Neural crest cell (in vitro differentiated cells): ENCODE data around the gene KIAA1549. TPM values are rescaled to one million over a fixed set of nuclear protein-coding genes. Genes with fewer than 3 reads are reported as not detected.
"Not testable (repeated sequence)": the region's sequence is repeated elsewhere in the genome, so short reads cannot be mapped to it uniquely, and the experiment has no call there.

Experiments
- DNase-seq: peaks from one replicate; pipeline ENCODE4 v3.0.0; 2021; ENCODE audit warnings: low read depth, mixed read lengths, low spot score
- H3K27ac Mint-ChIP-seq: one replicate; pipeline ENCODE4 v1.8.0; 2021; ENCODE audit warnings: mild to moderate bottlenecking, mixed read lengths; ENCODE audit not compliant: unreplicated experiment
- H3K27me3 Mint-ChIP-seq: 2 replicates; pipeline ENCODE4 v1.8.0; 2021; ENCODE audit warnings: low read depth, mild to moderate bottlenecking, mixed read lengths
- H3K36me3 Mint-ChIP-seq: 2 replicates; pipeline ENCODE4 v1.8.0; 2021; ENCODE audit warnings: low read depth, mild to moderate bottlenecking, mixed read lengths
- H3K4me1 Mint-ChIP-seq: 2 replicates; pipeline ENCODE4 v1.8.0; 2021; ENCODE audit warnings: mixed read lengths
- H3K4me3 Mint-ChIP-seq: one replicate; pipeline ENCODE4 v1.8.0; 2021; ENCODE audit warnings: mild to moderate bottlenecking, mixed read lengths
- H3K9me3 Mint-ChIP-seq: 2 replicates; pipeline ENCODE4 v1.8.0; 2021; ENCODE audit warnings: mixed read lengths
- CTCF ChIP-seq: fragments of 200-600 bp; sonication (generic); conservative IDR thresholded peaks from 2 replicates; pipeline ENCODE4 v1.5.0; 2021; ENCODE audit warnings: antibody characterized with exemption, mild to moderate bottlenecking
- total RNA-seq: library from RNA; stranded (reverse); gene quantifications from 2 replicates; pipeline ENCODE4 v1.2.1, GENCODE V29; 2021

The KIAA1549 gene
- total RNA-seq, 1 donor from 2014 or later: 33.2 TPM

GRCh38 chr7:138816650-138817049 is 164.5 kb downstream of the KIAA1549 start:
- Mint-ChIP-seq H3K27me3 (no peaks in the 10 kb centered on the region), H3K27ac (no peak overlapping the region), H3K36me3 (no peaks in the 10 kb centered on the region), H3K4me3 (no peak overlapping the region), H3K4me1 (peaks cover 7% of the 10 kb centered on the region), H3K9me3 (no peaks in the 10 kb centered on the region)
- DNase-seq: no peak
- TF ChIP-seq CTCF: no peak

GRCh38 chr7:138814816-138815332 is 166.3 kb downstream of the KIAA1549 start:
- no peak for DNase-seq
- no peaks in the 10 kb centered on the region for H3K36me3 Mint-ChIP-seq
- no peaks in the 10 kb centered on the region for H3K27me3 Mint-ChIP-seq
- H3K27ac Mint-ChIP-seq: no peak overlapping the region
- H3K9me3 Mint-ChIP-seq: no peaks in the 10 kb centered on the region
- TF ChIP-seq CTCF: no peak
- H3K4me1 Mint-ChIP-seq: no peaks in the 10 kb centered on the region
- no peak overlapping the region for H3K4me3 Mint-ChIP-seq

GRCh38 chr7:138813945-138814344 is 167.2 kb downstream of the KIAA1549 start:
- H3K4me3 Mint-ChIP-seq: no peak overlapping the region
- DNase-seq: no peak
- TF ChIP-seq CTCF: no peak

GRCh38 chr7:138811327-138811726 is 169.9 kb downstream of the KIAA1549 start:
- H3K27ac Mint-ChIP-seq, H3K36me3 Mint-ChIP-seq, H3K9me3 Mint-ChIP-seq, H3K27me3 Mint-ChIP-seq, H3K4me1 Mint-ChIP-seq, H3K4me3 Mint-ChIP-seq, DNase-seq: not testable (repeated sequence)

More at GRCh38 chr7:138813945-138814344, 167.2 kb downstream of the KIAA1549 start:
- H3K27ac Mint-ChIP-seq: no peak overlapping the region
- no peaks in the 10 kb centered on the region for H3K36me3 Mint-ChIP-seq
- no peaks in the 10 kb centered on the region for H3K4me1 Mint-ChIP-seq
- no peaks in the 10 kb centered on the region for H3K9me3 Mint-ChIP-seq
- H3K27me3 Mint-ChIP-seq: no peaks in the 10 kb centered on the region

- Mint-ChIP-seq H3K27ac (no peak overlapping the region), H3K4me1 (no peaks in the 10 kb centered on the region), H3K27me3 (no peaks in the 10 kb centered on the region), H3K4me3 (no peak overlapping the region), H3K36me3 (no peaks in the 10 kb centered on the region), H3K9me3 (no peaks in the 10 kb centered on the region)
- no peak for TF ChIP-seq CTCF
- DNase-seq: no peak
These were observed 171.8 kb downstream of the KIAA1549 start for GRCh38 chr7:138809346-138809745.

GRCh38 chr7:138804618-138805017 is 176.6 kb downstream of the KIAA1549 start:
- Mint-ChIP-seq H3K4me1 (no peaks in the 10 kb centered on the region), H3K27me3 (peaks cover 3% of the 10 kb centered on the region), H3K9me3 (no peaks in the 10 kb centered on the region), H3K4me3 (no peak overlapping the region), H3K36me3 (no peaks in the 10 kb centered on the region), H3K27ac (no peak overlapping the region)
- no peak for TF ChIP-seq CTCF
- no peak for DNase-seq
